ENCODE results near the gene COQ10A.
"Not testable (repeated sequence)": the region's sequence is repeated elsewhere in the genome, so short reads cannot be mapped to it uniquely, and the experiment has no call there.

COQ10A gene

DNA sequence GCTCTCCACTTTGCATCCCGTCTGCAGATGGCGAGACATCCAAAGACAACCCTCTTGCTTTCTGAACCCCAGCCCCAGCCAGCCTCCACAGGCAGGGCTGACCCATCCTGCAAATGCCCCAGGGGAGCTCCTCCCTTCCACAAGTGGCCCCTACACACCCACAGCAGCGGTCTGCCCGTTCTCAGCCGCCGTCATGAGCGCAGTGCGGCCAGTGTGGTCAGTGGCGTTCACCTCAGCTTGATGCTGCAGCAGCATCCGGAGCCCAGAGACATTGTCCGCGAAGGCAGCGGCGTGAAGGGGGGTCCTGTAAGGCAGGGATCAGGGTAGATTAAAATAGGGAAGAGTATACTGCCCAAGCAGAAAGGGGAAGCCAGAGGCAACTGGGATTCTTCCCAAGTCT lies 22.2 kb upstream of the COQ10A start:
- no peak for DNase-seq

DNA sequence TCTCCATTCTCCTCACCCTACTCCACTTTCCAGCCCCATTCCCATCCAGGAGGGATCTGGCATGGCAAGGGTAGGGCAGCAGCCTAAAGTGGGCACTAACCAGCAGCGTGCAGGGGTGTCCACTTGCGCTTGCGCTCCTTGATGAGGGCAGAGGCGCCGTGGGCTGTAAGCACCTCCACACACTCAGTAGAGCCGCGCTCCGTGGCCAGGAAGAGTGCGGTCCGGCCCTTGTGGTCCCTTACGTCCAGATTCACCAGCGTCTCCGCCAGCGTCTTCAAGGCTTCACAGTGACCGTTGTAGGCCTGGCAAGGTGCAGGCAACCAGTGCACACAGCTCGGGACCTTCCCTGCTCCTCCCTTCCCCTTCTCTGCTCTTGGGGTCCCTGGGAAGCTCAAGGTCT lies 18.8 kb upstream of the COQ10A start:
- no peak for DNase-seq

GRCh38 chr12:56248711-56249110 lies 18.0 kb upstream of the COQ10A start:
- DNase-seq = no peak

DNA sequence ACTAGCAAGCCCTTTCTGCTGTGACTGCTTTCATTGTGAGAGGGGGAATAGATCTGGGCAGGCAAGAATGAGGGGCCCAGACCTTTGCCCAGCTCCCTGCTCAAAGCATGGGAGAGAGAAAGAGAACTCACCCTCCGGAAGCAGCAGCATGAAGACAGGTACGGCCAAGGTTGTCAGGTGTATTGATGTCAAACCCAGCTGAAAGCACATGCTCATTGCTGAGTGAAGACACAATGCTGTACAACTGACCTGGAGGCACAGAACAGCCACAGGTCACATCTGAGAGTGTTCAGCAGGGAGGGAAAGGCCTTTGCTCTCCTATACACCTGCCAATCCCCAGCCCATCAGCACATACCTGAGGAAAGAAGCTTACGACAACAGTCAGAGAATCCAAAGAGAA lies 14.1 kb upstream of the COQ10A start:
- no peak for DNase-seq

GRCh38 chr12:56253091-56253490 lies 13.7 kb upstream of the COQ10A start:
- no peak for DNase-seq

DNA sequence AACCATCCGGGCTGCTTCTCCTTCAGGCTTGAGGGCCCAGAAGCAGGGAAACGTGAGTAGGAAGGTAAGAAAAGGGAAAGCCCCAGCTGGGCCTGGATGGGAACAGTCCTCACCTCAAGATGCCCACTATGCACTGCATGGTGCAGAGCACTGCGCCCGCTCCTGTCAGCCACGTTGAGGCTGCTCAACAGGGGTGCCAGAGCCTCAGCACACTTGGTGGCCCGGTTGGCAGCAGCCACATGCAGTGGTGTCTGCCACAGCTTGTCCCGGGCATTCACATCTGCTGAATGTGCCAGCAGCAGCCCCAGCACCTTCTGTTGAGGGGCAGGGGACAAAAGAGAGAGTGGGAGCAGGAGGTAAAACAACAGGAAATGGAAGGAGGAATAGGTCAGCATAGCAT lies 11.1 kb upstream of the COQ10A start:
- no peak for DNase-seq

GRCh38 chr12:56256326-56256960 lies 10.3 kb upstream of the COQ10A start:
- no peak for DNase-seq

DNA sequence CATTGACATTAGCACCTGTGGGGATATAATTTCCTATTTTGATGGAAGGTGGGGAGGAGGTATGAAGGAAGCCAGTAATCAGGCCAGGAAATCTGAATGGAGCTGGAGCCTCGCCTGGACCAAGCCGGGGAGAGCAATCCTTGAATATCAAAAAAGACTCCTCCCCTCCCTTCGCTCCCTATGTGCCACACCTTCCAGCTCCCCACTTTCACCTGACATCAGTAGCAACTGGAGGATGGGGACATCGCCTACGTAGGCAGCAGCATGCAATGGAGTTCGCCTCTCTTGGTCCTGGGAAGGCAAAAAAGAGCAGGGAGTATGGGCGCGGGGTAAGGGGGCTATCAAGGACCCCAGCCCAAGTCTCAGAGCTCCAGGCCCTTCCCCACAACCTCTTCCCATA lies 9.7 kb upstream of the COQ10A start:
- no peak for DNase-seq

DNA sequence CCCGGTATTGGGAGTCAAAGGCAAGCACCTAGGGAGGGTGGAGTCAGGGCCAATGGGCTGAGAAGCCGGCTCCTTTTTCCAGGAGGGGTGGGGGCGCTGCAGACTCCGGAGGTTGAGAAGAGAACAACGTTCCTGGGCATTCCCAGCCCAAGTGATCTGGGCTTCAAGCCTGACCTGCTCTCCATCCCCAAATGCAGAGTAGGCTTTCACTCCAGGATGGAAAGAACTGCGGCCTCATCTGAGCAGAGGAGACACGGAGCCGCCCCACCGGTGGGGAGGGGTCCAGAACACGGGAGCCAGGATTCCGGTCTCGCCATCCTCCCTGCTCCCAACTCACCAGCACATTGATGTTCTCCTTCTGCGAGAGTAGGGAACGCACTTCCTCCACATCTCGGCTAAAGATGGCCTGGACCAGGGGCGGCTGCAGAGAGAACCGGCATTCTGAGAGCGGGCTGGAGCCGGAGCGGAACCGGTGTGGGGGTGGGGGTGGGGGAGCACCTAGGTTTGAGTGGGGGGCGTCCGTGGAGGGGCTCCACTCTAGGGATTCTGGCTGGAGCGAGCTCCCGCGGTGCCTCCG lies 9.2 kb upstream of the COQ10A start:
- DNase-seq = no peak

DNA sequence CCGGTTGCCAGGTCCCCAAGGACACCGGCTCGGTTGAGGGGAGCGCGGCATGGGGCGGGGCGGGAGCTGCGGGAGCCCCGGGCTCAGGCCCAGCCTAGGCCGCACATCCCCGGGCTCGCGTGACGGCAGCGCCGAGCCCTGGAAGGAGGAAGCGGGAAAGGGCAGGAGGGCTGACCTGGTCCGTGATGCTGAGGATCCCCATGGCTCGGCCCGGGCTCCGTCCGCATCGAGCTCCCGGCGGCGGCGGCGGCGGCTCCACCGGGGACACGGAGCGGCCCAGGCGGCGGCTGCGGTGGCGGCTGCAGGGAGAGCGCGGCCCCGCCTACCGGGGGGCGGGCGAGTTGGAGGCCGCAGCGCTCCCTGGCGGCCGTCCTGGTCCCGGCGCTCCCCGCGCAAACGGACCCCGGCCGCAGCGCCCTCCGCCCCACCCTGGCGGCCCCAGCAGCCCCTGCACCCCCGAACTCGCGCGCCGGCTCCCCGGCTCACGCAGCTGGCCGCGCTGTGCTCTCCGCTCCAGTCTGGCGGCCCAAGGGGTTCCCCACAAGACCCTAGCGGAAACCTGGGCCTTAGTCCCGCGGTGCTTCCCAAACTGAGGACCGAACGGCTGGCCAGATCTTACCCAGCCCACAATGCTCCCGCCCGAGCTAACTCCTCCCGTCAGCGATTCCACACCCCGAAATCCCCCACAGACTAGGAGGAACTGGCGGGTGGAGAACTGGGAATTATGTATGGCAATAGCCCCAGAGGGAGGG lies 8.5 kb upstream of the COQ10A start, which contains the start of gene ANKRD52:
Gene ANKRD52, minus strand, starts transcription at position 317 of the 752 bp plus-strand sequence. Its CDS starts 115 bp downstream, at position 202.
- peak; percentile 14 for DNase-seq

DNA sequence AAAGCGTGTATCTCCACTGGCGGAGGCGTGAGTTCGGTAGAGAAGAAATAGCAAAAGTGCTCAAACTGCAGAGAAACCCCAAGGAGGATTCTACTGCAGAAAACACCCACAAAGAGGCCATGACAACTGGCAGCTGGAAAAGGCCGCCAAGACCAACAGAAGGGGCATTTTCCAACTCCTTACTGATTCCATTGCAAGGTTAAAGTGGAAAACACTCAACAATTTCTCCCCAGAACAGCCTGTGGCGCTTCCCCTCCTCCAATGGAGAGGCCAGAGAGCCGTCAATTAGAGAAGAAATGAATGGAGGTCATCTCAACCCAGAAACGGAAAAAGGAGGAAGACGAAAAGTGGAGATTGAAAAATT lies 7.9 kb upstream of the COQ10A start:
- no peak for DNase-seq

DNA sequence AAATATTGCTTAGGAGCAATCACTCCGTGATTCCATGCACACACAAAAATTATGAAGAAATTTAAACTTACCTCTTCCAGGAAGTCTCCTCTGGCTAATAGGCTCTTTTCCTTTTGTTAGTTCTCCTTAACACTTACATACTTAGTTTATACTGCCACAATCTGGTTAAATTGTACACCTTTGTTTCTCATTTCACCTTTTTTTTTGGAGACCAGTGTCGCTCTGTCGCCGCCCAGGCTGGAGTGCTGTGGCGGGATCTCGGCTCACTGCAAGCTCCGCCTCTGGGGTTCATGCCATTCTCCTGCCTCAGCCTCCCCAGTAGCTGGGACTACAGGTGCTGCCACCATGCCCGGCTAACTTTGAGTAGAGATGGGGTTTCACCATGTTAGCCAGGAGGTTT lies 6.4 kb upstream of the COQ10A start:
- DNase-seq = no peak

DNA sequence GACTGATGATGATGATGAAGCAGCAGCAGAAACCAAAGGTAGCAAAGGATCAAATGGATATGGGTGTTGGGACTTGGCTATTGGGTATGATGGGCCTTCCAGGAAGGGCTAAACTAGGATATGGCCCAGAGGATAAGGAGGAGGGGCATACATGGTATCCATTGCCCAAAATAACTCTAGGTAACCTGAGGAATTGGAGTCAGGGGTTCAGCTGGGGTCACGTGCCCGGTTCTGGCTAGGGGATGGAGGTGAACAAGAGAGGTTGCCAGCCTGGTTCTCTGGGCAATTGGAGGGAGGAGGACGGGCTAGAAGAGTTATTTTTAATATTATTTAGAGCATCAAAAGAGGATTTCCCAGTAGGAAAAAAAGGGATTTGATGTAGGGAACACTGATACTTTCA lies 5.8 kb upstream of the COQ10A start:
- no peak for DNase-seq

DNA sequence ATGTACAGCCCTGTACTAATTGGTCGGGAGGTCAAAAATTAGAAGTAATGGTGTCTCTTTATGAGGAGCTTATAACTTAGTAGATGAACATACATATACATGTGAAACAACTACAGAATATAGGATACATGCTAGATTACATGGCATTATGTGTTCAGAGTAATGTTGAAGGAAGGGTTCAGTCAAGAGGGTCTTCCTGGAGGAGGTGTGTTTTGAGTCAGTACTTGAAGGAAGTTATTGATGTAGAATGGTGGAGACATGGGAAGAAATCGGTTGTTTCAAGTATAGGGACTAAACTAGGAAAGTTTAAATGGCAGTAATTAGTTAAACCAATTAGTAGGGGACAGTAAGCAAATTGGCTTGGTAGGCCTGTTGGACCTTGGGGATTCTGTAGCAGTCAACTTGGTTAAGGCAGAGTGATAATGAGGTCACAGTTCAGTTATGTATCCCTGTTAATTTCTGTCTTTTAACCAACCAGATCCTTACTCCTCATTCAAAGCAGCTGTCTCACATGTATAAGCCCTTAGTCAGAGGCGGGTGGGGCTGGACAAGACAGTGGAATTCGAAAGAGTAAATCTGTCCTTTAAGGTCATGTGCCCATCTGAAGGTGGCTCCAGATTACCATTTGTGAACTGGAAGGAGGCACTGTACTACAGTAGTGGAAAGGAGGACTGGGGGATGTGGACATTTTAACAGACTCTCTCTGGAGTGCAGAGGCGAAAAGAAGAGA lies 5.1 kb upstream of the COQ10A start:
- no peak for DNase-seq

DNA sequence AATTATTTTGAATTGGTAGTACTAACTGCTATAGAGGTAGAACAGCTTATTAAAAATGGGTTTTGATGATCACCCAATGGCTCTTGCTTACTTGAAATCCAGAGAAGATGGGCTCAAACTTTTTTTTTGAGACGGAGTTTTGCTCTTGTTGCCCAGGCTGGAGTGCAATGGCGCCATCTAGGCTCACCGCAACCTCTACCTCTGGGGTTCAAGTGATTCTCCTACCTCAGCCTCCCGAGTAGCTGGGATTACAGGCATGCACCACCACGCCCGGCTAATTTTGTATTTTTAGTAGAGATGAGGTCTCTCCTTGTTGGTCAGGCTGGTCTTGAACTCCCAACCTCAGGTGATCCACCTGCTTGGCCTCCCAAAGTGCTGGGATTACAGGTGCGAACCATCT lies 3.8 kb upstream of the COQ10A start:
- DNase-seq = not testable (repeated sequence)

DNA sequence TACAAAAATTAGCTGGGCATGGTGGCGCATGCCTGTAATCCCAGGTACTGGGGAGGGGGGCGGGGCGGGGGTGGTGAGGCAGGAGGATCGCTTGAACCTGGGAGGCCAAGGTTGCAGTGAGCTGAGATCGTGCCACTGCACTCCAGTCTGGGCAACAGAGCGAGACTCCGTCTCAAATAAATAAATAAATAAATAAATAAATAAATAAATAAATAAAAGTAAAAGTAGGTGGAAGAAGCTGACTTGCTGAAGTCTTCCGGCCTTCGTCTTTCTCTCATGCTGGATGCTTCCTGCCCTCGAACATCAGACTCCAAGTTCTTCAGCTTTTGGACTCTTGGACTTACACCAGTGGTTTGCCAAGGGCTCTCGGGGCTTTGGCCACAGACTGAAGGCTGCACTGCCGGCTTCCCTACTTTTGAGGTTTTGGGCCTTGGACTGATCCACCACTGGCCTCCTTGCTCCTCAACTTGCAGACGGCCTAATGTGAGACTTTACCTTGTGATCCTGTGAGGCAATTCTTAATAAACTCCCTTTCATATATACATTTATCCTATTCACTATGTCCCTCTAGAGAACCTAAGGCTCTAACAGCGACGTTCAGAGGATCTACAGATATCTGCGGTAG lies 562 bp upstream of the COQ10A start:
- DNase-seq = not testable (repeated sequence)

- DNase-seq = no peak
Observed at GRCh38 chr12:56267443-56268071, 815 bp downstream of the COQ10A start.

DNA sequence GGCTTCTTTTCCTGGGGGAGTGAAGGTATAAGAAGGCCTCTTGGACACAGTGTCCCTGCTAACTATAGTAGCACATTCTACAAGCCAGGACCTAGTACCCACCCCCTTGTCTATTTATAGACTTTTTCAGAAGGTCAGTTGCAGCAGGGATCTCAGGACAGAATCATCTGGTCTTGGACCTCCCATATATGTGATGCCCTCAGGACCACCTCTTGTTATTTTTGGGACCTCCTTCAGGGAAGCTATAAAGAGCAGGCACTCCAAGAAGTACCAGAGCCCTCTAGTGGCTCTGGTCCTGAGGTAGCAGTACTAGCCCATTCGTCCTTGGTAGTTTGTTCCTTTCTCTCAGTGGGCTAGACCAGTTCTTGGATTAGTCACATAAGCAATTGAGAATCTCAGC lies 4.3 kb downstream of the COQ10A start:
- no peak for DNase-seq

DNA sequence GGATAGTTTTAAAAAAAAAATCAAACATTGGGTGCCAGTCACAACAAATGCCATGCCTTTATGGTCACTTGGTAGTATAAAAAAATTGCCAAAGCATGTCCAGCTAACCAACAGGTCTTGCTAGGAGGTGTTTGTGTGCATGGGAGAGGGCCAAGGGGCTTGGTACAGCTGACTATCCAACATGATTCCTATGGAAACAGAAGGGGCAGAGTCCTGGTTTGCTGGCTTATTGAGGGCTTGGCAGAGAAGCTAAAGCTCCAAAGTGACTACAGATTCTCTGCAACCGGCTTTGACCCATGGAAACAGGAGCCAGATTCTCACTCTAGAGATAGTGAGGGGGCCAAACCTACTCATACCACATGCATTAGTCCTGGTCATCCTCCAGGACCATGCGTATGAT lies 5.7 kb downstream of the COQ10A start:
- DNase-seq = not testable (repeated sequence)

DNA sequence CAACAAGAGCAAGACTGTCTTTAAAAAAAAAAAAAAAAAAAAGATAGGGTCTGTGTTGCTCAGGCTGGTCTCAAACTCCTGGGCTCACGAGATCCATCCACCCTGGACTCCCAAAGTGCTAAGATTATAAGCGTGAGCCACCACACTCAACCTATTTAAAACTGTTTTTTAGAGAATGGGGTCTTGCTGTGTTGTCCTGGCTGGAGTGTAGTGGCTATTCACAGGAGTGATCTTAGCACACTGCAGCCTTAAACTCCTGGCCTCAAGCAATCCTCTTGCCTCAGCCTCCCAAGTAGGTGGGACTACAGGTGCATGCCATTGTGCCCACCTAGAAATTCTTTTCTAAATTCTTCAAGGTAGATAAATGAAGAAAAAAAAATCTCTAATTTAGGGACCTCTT lies 7.6 kb downstream of the COQ10A start:
- no peak for DNase-seq

DNA sequence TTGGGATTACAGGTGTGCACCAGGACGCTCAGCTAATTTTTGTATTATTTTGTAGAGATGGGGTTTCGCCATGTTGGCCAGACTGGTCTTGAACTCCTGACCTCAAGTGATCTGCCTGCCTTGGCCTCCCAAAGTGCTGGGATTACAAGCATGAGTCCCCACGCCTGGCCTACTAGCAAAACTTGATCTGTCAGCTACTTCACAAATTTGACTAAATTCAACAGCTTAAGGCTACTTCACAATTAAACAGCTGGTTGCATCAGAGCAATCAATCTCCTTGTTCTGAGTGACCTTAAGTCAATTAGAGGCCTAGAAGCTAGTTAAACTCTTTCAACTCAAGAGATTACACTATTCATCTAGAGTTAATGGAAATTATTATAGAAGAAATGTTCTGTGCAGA lies 12.2 kb downstream of the COQ10A start:
- no peak for DNase-seq

- no peak for DNase-seq
Observed at GRCh38 chr12:56280849-56281248, 14.1 kb downstream of the COQ10A start.

DNA sequence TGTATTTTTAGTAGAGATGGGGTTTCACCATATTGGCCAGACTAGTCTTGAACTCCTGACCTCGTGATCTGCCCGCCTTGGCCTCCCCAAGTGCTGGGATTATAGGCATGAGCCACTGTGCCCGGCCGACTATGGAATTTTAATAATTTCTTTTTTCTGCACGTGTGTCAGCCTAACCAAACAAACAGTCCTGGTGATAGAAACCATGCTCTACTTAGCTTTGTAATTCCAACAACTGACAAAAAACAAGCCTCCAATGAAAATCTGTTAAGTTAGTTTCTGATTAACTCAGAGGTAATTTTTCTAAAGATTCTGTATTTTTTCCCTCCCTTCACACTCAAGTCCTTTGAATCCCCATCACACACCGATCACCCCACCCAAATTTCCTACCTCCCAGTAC lies 15.3 kb downstream of the COQ10A start:
- no peak for DNase-seq

Measured in NCI-H1694 treated with DMSO at 0.1 percent for 48 hours (cell line).